H1 (cell line): Measurements from ENCODE around the gene TRMT61B. TPM values are rescaled to one million over a fixed set of nuclear protein-coding genes. Genes with fewer than 3 reads are reported as not detected.
A peak's percentile ranks its signal among the peaks of the same experiment; 100 is the strongest.

Experiments
- CTCF ChIA-PET: fragments of 300-600 bp; sonication (Branson Sonifier 250); formaldehyde crosslinking; loops from one replicate; lab custom pipeline; 2021; ENCODE audit not compliant: partially characterized antibody; lab: Charles Lee
- POLR2A ChIA-PET: fragments of 300-600 bp; sonication (Branson Sonifier 250); formaldehyde crosslinking; loops from one replicate; lab custom pipeline; 2021; ENCODE audit warnings: inconsistent platforms; ENCODE audit not compliant: partially characterized antibody; lab: Charles Lee
- DNase-seq, 2 experiments: peaks; one replicate each; pipeline versions ENCODE4 v3.0.0 to v3.0.0-alpha.2; 2010 to 2022; ENCODE audit warnings: low spot score in 2 of 2, low read depth in 1 of 2, mixed read lengths in 1 of 2
- FAIRE-seq: peaks from 2 replicates; lab custom pipeline; 2011; peaks lifted over from hg19 to GRCh38; lab: Jason Lieb, UNC
- H2AFZ ChIP-seq: 2 replicates; pipeline ENCODE4 v1.8.1; 2012; ENCODE audit warnings: low read length, inconsistent platforms
- H2AK5ac ChIP-seq: 2 replicates; pipeline ENCODE4 v1.6.1; 2013; ENCODE audit warnings: low read depth, low read length
- H2BK120ac ChIP-seq: replicated peaks from 2 replicates; pipeline ENCODE3; 2013; ENCODE audit warnings: low read depth, low read length, inconsistent platforms
- H2BK12ac ChIP-seq: 2 replicates; pipeline ENCODE4 v1.6.1; 2013; ENCODE audit warnings: low read depth, low read length
- H2BK15ac ChIP-seq: 2 replicates; pipeline ENCODE4 v1.6.1; 2013; ENCODE audit warnings: low read length
- H2BK20ac ChIP-seq: 2 replicates; pipeline ENCODE4 v1.6.1; 2013; ENCODE audit warnings: low read length
- H2BK5ac ChIP-seq: 2 replicates; pipeline ENCODE4 v1.6.1; 2013; ENCODE audit warnings: low read depth, low read length
- H3K14ac ChIP-seq: 2 replicates; pipeline ENCODE4 v1.6.1; 2013; ENCODE audit warnings: inconsistent platforms; ENCODE audit not compliant: insufficient read length
- H3K18ac ChIP-seq: 2 replicates; pipeline ENCODE4 v1.6.1; 2013; ENCODE audit warnings: low read length; ENCODE audit errors: extremely low read depth
- H3K23ac ChIP-seq: 2 replicates; pipeline ENCODE4 v1.6.1; 2013; ENCODE audit warnings: inconsistent platforms; ENCODE audit not compliant: insufficient read length
- H3K23me2 ChIP-seq: 2 replicates; pipeline ENCODE4 v1.6.1; 2013; ENCODE audit warnings: low read depth, low read length
- H3K27ac ChIP-seq: 2 replicates; pipeline ENCODE4 v1.6.1; 2011; ENCODE audit warnings: low read depth, low read length, inconsistent platforms
- H3K27me3 ChIP-seq, 4 experiments: replicated peaks in 1 of 4; 1 replicate in 1 of 4; 2 replicates in 3 of 4; pipeline versions ENCODE4 v1.6.1 to v1.8.1; 2011 to 2013; ENCODE audit warnings: low read length in 3 of 4, mild to moderate bottlenecking in 3 of 4, inconsistent platforms in 2 of 4, mixed read lengths in 2 of 4, moderate library complexity in 1 of 4; ENCODE audit not compliant: control insufficient read depth in 3 of 4, insufficient read depth in 3 of 4; ENCODE audit errors: extremely low read depth in 1 of 4
- H3K36me3 ChIP-seq, 4 experiments: 2 replicates each; pipeline versions ENCODE4 v1.6.1 to v1.8.1; 2011 to 2013; ENCODE audit warnings: mild to moderate bottlenecking in 4 of 4, low read length in 3 of 4, moderate library complexity in 2 of 4, control low read depth in 1 of 4, inconsistent platforms in 1 of 4; ENCODE audit not compliant: insufficient read depth in 4 of 4, control insufficient read depth in 2 of 4
- H3K4ac ChIP-seq: replicated peaks from 2 replicates; pipeline ENCODE3; 2013; ENCODE audit warnings: low read length, low read depth, mixed read lengths, inconsistent platforms; ENCODE audit not compliant: insufficient read length
- H3K4me1 ChIP-seq, 4 experiments: replicated peaks in 1 of 4; 1 replicate in 1 of 4; 2 replicates in 3 of 4; pipeline versions ENCODE4 v1.6.1 to v1.8.1; 2011 to 2013; ENCODE audit warnings: low read length in 3 of 4, inconsistent platforms in 2 of 4, mixed read lengths in 1 of 4; ENCODE audit not compliant: insufficient read depth in 4 of 4, control insufficient read depth in 3 of 4
- H3K4me2 ChIP-seq, 2 experiments: 2 replicates each; pipeline versions ENCODE4 v1.6.1 to v1.8.1; 2011 to 2013; ENCODE audit warnings: low read depth in 2 of 2, low read length in 2 of 2, control low read depth in 1 of 2, inconsistent platforms in 1 of 2, mild to moderate bottlenecking in 1 of 2; ENCODE audit not compliant: insufficient read depth in 1 of 2
- H3K4me3 ChIP-seq, 4 experiments: fragments of 200-600, 300-600 bp in 1 of 4; sonication (generic), shearing (Covaris generic), sonication (Bioruptor Twin) in 1 of 4; 2 replicates each; pipeline versions ENCODE4 v1.5.1 to v1.8.1; 2011 to 2016; ENCODE audit warnings: low read length in 4 of 4, low read depth in 3 of 4, control low read depth in 2 of 4, inconsistent platforms in 2 of 4, mild to moderate bottlenecking in 2 of 4, mixed read lengths in 1 of 4, moderate library complexity in 1 of 4; ENCODE audit not compliant: insufficient read depth in 2 of 4; ENCODE audit errors: extremely low read depth in 1 of 4
- H3K56ac ChIP-seq: replicated peaks from 2 replicates; pipeline ENCODE3; 2013; ENCODE audit warnings: low read depth, mild to moderate bottlenecking, mixed read lengths, low read length, inconsistent platforms; ENCODE audit not compliant: insufficient read length
- H3K79me1 ChIP-seq: 2 replicates; pipeline ENCODE4 v1.6.1; 2013; ENCODE audit warnings: low read depth, low read length, control low read depth
- H3K79me2 ChIP-seq, 2 experiments: 2 replicates each; pipeline versions ENCODE4 v1.6.1 to v1.8.1; 2012 to 2013; ENCODE audit warnings: low read length in 2 of 2, mild to moderate bottlenecking in 2 of 2, inconsistent platforms in 1 of 2; ENCODE audit not compliant: insufficient read depth in 2 of 2, control insufficient read depth in 1 of 2
- H3K9ac ChIP-seq, 4 experiments: replicated peaks in 1 of 4; 1 replicate in 1 of 4; 2 replicates in 3 of 4; pipeline versions ENCODE4 v1.6.1 to v1.8.1; 2011 to 2013; ENCODE audit warnings: low read depth in 3 of 4, low read length in 3 of 4, control low read depth in 2 of 4, mild to moderate bottlenecking in 2 of 4, moderate library complexity in 2 of 4, inconsistent platforms in 1 of 4; ENCODE audit errors: extremely low read depth in 1 of 4
- H3K9me3 ChIP-seq, 2 experiments: 2 replicates each; pipeline versions ENCODE4 v1.6.1 to v1.8.1; 2012 to 2013; ENCODE audit warnings: mild to moderate bottlenecking in 2 of 2, moderate library complexity in 2 of 2, control low read depth in 1 of 2, inconsistent platforms in 1 of 2, low read depth in 1 of 2, low read length in 1 of 2, mixed read lengths in 1 of 2; ENCODE audit not compliant: insufficient read depth in 2 of 2
- H4K20me1 ChIP-seq, 2 experiments: replicated peaks in 1 of 2; 2 replicates each; pipeline versions ENCODE3 to v1.8.1; 2011 to 2013; ENCODE audit warnings: inconsistent platforms in 2 of 2, low read length in 2 of 2, mild to moderate bottlenecking in 1 of 2; ENCODE audit not compliant: insufficient read depth in 2 of 2, control insufficient read depth in 1 of 2
- H4K5ac ChIP-seq: 2 replicates; pipeline ENCODE4 v1.6.1; 2013; ENCODE audit warnings: low read length, low read depth, mixed read lengths, inconsistent platforms; ENCODE audit not compliant: insufficient read length
- H4K8ac ChIP-seq: 2 replicates; pipeline ENCODE4 v1.8.0; 2013; ENCODE audit warnings: mild to moderate bottlenecking, moderate library complexity, low read length, inconsistent platforms; ENCODE audit not compliant: insufficient read depth; ENCODE audit errors: extremely low read depth
- H4K91ac ChIP-seq: replicated peaks from 2 replicates; pipeline ENCODE3; 2013; ENCODE audit warnings: low read length, mixed read lengths, inconsistent platforms; ENCODE audit not compliant: insufficient read length
- BACH1 ChIP-seq: IDR thresholded peaks from 2 replicates; pipeline ENCODE4 v1.6.1; 2012; ENCODE audit warnings: low read length, improper control_type of control experiment
- CTBP2 ChIP-seq: IDR thresholded peaks from 2 replicates; pipeline ENCODE4 v1.7.0; 2011; ENCODE audit warnings: borderline replicate concordance, mild to moderate bottlenecking, moderate library complexity, mixed read lengths, low read length; ENCODE audit not compliant: insufficient read depth, insufficient read length
- EP300 ChIP-seq, 2 experiments: IDR thresholded peaks; 1 replicate in 1 of 2; 2 replicates in 1 of 2; pipeline ENCODE4 v1.6.1; 2011 to 2012; ENCODE audit warnings: low read depth in 2 of 2, low read length in 2 of 2, mild to moderate bottlenecking in 2 of 2, borderline replicate concordance in 1 of 2, inconsistent platforms in 1 of 2, moderate library complexity in 1 of 2
- KDM1A ChIP-seq: fragments of 200-600, 300-600 bp; sonication (generic); IDR thresholded peaks from 2 replicates; pipeline ENCODE4 v1.7.1; 2016; ENCODE audit warnings: mild to moderate bottlenecking, low read length, borderline replicate concordance
- NANOG ChIP-seq: IDR thresholded peaks from 2 replicates; pipeline ENCODE4 v1.6.1; 2011; ENCODE audit warnings: low read length, low read depth, mild to moderate bottlenecking, inconsistent platforms; ENCODE audit not compliant: insufficient read depth, poor library complexity, severe bottlenecking
- TCF12 ChIP-seq: IDR thresholded peaks from 2 replicates; pipeline ENCODE4 v1.6.1; 2011; ENCODE audit warnings: low read depth, mild to moderate bottlenecking, low read length
- ZNF274 ChIP-seq: IDR thresholded peaks from 2 replicates; pipeline ENCODE4 v1.7.0; 2012; ENCODE audit warnings: low read length, borderline replicate concordance; ENCODE audit errors: extremely low read depth
- WGBS, 2 experiments: shearing (Covaris generic) in 1 of 2; methylation state at CpG; one replicate each; pipeline versions ENCODE4 v1.1.6 to v1.1.7; 2013 to 2015; ENCODE audit warnings: low lambda C conversion rate in 2 of 2, mixed read lengths in 2 of 2, inconsistent platforms in 1 of 2, low coverage in 1 of 2, missing lambda C conversion rate in 1 of 2; ENCODE audit not compliant: insufficient replicate concordance in 2 of 2, insufficient coverage in 1 of 2, insufficient read length in 1 of 2; ENCODE audit errors: extremely low coverage in 1 of 2, missing lambda C conversion rate in 1 of 2; 5-methylcytosine and 5-hydroxymethylcytosine counted together
- polyA plus RNA-seq, 7 experiments: library from polyadenylated mRNA; depleted of rRNA in 3 of 7; stranded (reverse) in 5 of 7; unstranded in 2 of 7; fragments of >200 nt in 5 of 7; fragments of 200-250 nt in 2 of 7; gene quantifications; 1 replicate in 5 of 7; 2 replicates in 1 of 7; 4 replicates in 1 of 7; pipeline versions ENCODE4 v1.2.1 to v1.2.3, GENCODE V29; 2011 to 2013; ENCODE audit warnings: missing spikeins in 2 of 7, mixed read lengths in 2 of 7
- total RNA-seq: library from RNA; stranded (reverse); fragmentation: NEBNext Ultra II Directional; extraction: Animal tissue kit (Norgen Biotek cat#: 25700); gene quantifications from 2 replicates; pipeline ENCODE4 v1.2.1, GENCODE V29; 2021
- TF ChIP-seq, protein P1 (sequence below): IDR thresholded peaks from 2 replicates; pipeline ENCODE4 v1.6.1; 2011; ENCODE audit warnings: low read depth, mild to moderate bottlenecking, low read length; ENCODE audit not compliant: insufficient read depth

The TRMT61B gene
- total and polyA plus RNA-seq, 2 of the 8 experiments (the other 6 are each of a cell fraction or from before 2014, with no cell fraction given): 10.4 to 27.8 TPM

GRCh38 chr2:28906376-28906775 lies 36.3 kb upstream of the TRMT61B start:
- Histone ChIP-seq H2BK12ac (no peak overlapping the region), H2AK5ac (no peak overlapping the region), H3K79me1 (peaks cover 9% of the 10 kb centered on the region; the same call in 1 of the 2 replicates), H3K56ac (peak overlapping the region; percentile 28), H4K8ac (no peak overlapping the region), H2BK120ac (no peak overlapping the region), H3K27me3 (no peaks in the 10 kb centered on the region), H3K27ac (no peak overlapping the region), H3K14ac (no peak overlapping the region), H2BK5ac (no peak overlapping the region), H3K9ac (no peak overlapping the region), H4K5ac (no peak overlapping the region), H3K9me3 (no peaks in the 10 kb centered on the region), H3K36me3 (peaks cover 14 to 89% (median 50%) of the 10 kb centered on the region in 4 experiments), H4K20me1 (peaks cover 16 to 29% of the 10 kb centered on the region in 2 experiments), H2BK15ac (no peak overlapping the region), H3K4ac (no peak overlapping the region), H3K4me1 (no peaks in the 10 kb centered on the region), H2AFZ (no peak overlapping the region), H3K4me2 (no peak overlapping the region), H3K23me2 (no peaks in the 10 kb centered on the region), H3K23ac (no peak overlapping the region), H3K18ac (no peak overlapping the region), H2BK20ac (no peak overlapping the region), H3K4me3 (no peak overlapping the region), H3K79me2 (peaks cover 26 to 97% of the 10 kb centered on the region in 2 experiments), H4K91ac (no peak overlapping the region)
- no peak for DNase-seq
- TF ChIP-seq, protein P1, sequence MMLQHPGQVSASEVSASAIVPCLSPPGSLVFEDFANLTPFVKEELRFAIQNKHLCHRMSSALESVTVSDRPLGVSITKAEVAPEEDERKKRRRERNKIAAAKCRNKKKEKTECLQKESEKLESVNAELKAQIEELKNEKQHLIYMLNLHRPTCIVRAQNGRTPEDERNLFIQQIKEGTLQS: no peak
- TF ChIP-seq CTBP2: no peak
- no peak for TF ChIP-seq TCF12
- TF ChIP-seq EP300 (IDR thresholded peaks at IDR 0.05; ENCODE audit: borderline replicate concordance in 1 of 2, low read depth in 2 of 2, low read length in 2 of 2): no peak
- no peak for TF ChIP-seq ZNF274
- TF ChIP-seq KDM1A: no peak
- no peak for TF ChIP-seq NANOG
- TF ChIP-seq BACH1: no peak
- ChIA-PET CTCF (no interaction called here), POLR2A (interaction anchor here (0.7 to 4.4 kb wide), 3 partner anchors 10 to 25 kb away, joined by 3 to 56 read pairs (median 14); partner anchors contain the start of gene WDR43)
- no peak for FAIRE-seq
- WGBS, 2 experiments: 95% methylated on average over 4 of the region's 4 CpGs; no CpG with 5 or more reads in 1 of the 2 experiments
